GM18526 (cell line): Measurements from ENCODE around the gene C16orf92.

Experiments
- POLR2A ChIP-seq: IDR thresholded peaks from 3 replicates; pipeline ENCODE4 v1.6.1; 2011; ENCODE audit not compliant: insufficient read length; ENCODE audit errors: extremely low read depth

Gene C16orf92, protein sequence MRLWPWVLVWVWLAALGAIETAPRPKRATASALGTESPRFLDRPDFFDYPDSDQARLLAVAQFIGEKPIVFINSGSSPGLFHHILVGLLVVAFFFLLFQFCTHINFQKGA

DNA sequence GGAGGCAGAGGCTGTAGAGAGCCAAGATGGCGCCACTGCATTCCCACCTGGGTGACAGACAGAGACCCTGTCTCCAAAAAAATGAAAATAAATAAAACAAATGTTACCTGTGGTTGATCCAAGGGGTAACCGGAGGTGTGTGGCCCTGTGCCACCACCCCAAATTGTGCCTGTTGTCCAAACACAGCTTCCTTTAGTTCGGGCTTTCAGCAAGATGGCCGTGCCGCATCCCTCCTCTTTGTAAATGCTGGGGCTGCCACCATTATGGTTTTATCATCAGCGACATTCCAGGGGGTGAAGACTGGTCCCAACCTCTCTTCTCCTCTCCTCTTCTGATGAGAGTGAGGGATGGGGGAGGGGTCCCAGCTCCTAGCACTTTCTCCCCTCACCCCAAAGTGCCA lies at the start of gene C16orf92:
TSS of gene C16orf92 (plus strand) at position 312 of the 400 bp plus-strand sequence. CDS start 143 bp downstream, outside the sequence.
- no peak for TF ChIP-seq POLR2A

DNA sequence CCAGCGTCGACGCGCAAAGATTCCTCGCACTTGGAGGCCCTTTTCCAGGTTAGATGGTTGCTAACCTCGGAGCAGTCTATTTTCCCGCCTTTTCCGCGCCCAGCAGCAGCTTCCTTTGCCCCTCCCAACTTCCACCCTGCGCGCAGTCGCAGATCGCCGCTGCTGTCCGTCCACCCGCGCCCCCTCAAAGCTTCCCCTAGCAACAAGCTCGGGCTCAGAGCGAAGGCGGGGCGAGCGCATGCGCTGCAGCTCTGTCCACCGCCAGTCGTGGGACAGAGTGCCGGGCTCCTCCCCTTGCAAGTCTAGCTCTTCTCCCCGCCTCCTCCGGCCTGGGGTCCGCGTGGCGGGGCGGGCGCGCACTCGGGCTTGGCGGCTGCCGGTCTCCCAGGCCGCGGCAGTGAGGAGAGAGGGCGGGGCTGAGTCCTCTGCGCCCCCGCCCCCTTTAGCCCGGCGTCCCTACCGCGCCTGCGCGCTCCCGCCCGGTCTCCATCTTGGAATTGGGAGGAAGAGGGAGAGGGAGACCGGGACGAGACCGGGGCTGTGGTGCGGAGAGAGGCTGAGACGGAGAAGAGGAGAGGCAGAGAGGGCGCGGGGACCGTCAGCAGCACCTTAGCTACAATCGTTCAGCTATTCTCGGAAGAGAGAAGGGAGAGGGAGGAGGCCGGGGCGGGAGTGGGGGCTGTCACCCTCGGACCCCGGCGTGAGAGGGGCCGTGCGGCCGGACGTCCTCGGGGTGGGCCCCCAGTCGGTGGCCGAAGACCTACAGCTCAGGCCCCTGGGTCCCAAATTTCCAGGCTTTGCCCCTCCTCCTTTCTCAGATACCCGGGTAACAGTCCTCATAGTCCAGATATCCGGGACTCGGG lies 49.4 kb upstream of the C16orf92 start, which contains the start of gene TAOK2:
TSS of gene TAOK2 (plus strand) at position 485 of the 863 bp plus-strand sequence. CDS start 3,905 bp downstream, outside the sequence.
- peak; percentile 91 for TF ChIP-seq POLR2A

DNA sequence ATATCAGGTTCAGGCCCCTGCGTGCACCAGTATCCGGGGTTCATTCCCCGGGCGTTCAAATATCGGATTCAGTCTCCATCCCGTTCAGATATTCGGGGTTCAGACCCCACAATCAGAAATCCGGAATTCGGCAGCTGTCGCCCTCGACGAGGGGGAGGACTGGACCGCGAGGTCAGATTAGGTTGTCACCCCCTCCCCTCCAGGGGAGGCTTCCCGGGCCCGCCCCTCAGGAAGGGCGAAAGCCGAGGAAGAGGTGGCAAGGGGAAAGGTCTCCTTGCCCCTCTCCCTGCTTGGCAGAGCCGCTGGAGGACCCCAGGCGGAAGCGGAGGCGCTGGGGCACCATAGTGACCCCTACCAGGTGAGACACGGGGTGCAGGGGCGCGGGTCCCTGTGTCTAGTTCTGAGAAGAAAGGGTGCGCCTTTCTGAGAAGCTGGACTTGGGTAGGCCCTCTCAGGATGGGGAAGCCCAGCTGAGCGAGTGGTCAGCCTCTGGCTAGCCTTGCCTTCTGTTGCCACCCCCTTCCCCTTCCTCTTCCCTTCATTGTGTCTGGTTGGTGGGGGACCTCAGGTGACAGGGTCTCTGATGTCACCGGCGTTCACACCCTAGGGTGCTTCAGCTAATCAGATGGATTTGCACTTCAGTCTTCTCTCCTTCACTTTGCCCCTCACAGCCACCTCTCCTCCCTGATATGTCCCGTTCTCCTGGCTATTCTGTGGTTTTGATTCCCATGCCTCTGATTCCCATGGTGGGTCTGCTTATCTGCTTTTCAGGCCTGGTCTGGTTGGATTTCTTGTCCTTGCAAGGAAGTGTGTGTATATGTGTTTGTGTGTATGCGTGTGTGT lies 48.5 kb upstream of the C16orf92 start:
- TF ChIP-seq POLR2A = no peak

DNA sequence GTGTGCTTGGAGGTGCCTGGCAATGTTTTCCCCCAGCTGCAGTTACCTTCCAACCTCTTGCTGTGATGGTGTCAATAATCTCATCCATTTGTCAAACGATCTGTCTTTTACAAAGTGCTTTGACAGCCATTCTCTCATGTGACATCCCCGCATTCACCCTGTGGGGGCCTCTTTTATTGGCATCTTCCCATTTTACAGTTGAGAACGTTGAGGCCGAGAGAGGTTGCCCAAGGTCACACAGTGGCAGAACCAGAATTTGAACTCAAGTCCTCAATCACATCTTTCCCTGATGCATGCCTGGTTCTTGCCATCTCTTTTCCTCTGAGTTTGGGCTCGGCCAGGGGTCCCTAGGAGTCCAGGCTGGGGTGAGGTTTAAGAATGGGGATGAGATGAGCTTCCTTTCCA lies 47.9 kb upstream of the C16orf92 start:
- TF ChIP-seq POLR2A = no peak

DNA sequence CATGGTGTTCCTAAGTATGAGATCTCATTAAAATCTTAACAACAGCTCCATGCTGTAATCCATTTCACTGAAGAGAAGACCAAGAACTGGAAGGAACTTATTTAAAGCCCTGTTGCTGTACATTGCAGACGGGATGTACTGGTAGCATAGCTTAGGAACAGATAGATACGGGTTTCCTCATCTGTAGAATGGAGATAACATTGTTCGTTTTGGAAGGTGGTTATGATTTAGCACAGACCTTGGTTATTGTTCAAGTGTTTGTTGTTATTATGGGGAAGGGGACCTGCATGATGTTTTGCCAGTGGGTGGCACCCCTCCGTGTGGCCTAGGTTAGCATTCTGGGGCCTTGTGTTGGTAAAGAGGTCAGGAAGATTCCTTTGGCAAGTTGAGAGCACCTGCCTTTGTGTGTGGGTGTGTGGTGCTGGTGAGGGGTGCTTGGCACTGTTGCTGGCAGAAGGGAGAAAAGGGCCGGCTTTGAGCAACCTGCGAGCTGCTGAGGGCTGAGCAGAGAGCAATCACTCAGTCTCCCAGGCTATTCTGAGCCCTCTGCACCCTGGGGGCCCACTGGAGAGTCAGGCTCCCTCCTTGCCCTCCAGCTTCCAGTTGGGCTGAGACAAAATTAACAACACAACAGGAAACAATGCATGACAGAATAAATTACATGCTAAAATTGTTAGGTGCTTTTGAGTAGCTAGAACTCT lies 47.0 kb upstream of the C16orf92 start:
- no peak for TF ChIP-seq POLR2A

DNA sequence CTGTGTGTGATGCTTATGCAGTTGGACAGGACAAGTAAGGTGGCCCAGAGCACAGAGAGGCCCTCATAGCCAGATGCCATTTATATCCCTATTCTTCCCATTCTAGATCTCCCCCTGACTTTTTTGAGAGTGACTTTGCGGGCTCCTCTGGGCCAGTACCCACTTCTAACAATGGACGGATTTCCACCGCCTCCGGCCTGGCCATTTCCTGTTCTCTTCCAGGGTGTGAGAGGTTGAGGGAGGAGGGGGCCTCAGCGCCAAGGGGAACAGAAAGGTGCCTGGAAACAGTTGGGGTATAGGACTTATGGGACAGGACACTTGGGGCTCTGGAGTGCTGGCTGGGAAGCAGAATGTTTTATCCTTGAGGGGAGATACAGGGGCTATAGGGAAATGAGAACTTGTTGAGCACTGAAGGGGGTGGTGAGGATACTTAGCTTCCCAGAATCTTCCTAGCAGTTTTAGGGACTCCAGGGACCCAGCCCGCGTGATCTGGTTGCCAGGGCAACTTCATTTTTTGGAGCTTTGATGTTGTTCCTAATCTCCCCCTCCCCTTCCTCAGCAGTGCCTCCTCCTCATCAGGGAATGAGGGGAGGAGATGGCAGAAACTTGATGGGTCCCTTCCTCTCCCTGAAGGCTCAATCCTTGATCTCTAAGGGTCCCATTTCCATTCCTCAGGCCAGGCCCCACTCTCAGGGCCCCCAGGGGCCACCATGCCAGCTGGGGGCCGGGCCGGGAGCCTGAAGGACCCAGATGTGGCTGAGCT lies 45.8 kb upstream of the C16orf92 start:
- no peak for TF ChIP-seq POLR2A

DNA sequence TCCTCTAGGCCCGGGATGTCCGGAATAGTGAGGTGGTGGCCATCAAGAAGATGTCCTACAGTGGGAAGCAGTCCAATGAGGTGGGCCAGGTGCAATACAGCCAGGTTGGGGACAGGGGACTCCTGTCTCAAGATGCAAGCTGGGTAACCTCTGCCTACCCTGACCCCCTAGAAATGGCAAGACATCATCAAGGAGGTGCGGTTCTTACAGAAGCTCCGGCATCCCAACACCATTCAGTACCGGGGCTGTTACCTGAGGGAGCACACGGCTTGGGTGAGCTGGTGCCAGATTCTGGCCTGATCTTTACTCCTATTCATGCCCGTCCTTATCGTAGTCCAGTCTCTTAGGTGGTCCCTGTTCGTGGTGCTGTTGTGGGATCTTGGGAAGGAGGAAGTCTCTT lies 44.9 kb upstream of the C16orf92 start:
- no peak for TF ChIP-seq POLR2A

DNA sequence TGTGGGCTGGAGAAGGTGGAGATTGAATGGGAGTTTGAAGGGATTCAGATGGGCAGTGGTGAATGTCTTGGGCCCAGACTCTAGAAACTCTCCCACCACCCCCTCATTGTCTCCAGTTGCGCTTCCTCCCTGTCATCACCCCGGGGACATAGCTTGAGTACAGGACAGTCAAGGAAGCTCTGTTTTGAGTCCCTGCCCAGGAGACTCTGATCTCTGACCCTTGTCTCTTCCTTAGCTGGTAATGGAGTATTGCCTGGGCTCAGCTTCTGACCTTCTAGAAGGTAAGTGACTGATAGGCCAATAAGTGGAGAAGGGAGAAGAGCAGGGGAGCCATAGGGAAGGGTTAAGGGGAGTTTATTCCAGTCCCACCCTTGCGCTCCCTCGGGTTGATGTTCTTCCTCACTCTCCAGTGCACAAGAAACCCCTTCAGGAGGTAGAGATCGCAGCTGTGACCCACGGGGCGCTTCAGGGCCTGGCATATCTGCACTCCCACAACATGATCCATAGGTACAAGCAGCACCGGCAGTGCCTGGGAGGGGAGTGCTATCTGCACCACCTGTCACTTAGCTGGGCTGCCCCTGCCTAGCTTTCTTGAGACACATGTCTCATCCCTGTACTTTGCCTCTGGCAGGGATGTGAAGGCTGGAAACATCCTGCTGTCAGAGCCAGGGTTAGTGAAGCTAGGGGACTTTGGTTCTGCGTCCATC lies 44.3 kb upstream of the C16orf92 start:
- no peak for TF ChIP-seq POLR2A

DNA sequence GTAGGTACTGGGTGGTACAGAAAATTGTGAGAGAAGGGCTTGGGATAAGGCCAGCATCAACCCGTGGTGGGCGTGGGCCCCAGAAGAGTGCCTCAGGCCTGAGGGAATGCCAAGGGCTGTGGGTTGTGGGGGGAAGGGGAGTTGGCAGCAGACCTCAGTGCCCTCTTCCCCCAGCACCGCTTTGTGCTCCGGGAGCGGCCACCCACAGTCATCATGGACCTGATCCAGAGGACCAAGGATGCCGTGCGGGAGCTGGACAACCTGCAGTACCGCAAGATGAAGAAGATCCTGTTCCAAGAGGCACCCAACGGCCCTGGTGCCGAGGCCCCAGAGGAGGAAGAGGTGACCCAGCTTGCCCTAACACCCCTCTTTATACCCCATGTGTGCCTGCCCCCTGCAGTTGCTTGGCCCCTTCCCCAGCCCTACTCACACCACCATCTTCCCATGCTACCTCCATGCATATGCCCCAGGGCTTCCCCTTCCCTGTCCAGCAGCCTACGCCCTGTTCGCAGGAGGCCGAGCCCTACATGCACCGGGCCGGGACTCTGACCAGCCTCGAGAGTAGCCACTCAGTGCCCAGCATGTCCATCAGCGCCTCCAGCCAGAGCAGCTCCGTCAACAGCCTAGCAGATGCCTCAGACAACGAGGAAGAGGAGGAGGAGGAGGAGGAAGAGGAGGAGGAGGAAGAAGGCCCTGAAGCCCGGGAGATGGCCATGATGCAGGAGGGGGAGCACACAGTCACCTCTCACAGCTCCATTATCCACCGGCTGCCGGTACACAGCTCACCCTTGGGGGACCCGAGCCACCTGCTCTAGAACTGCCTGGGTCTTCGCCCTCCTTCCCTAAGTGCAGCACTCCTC lies 40.2 kb upstream of the C16orf92 start:
- no peak for TF ChIP-seq POLR2A

DNA sequence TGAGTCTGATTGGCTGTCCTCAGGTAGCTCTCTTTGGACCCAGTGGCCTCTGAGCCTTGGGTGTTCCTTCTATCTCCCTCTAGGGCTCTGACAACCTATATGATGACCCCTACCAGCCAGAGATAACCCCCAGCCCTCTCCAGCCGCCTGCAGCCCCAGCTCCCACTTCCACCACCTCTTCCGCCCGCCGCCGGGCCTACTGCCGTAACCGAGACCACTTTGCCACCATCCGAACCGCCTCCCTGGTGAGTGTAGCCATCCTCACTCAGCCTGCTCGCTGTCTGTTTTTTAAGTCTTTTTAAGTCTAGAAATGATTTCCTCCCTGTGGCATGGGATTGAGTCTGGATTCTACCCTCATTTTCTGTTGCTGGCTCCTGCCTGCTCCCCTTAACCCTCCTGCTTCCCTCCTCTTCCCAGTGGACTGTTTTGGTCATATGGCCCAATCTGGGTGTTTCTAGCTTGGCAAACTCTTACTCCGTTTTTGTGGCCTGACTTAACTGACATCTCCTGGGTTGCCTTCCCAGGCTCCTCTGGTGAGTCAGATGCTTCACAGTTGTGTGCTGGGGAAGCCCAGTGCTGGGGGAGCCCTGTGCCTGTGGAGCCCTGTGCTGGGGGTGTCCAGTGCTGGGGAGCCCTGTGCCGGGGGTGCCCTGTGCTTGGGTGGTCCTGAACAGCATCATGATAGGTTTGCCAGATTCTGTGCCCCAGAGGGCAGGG lies 39.4 kb upstream of the C16orf92 start:
- TF ChIP-seq POLR2A = no peak

DNA sequence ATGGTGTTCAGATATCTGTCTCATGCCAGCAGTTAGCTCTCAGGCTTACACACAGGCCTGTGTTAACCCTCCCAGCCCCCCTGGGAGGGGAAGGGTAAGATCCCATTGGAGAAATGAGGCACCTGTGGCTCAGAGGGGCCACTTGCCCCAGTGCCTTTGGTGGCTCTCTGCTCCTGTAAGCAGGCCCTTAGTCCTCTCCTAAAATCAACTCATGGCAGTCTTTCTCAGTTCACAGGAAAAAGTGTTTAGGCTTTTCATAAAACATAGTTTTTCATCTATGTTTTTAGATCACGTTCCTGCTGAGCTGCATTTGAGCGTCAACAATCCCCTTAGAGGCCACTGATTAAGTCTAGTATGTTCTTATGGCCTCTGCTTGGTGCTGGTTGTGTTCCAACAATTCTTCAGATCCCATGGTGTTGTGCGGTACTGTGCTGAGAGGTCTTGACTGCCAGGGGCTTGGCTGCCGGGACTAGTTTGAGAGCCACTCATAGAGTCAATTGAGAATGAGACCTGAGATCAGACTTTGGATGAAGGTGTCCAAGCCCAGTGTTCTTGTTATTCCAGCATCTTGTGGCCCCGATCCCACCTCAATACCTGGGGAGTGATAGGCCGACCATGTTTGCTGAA lies 38.7 kb upstream of the C16orf92 start:
- TF ChIP-seq POLR2A = no peak

DNA sequence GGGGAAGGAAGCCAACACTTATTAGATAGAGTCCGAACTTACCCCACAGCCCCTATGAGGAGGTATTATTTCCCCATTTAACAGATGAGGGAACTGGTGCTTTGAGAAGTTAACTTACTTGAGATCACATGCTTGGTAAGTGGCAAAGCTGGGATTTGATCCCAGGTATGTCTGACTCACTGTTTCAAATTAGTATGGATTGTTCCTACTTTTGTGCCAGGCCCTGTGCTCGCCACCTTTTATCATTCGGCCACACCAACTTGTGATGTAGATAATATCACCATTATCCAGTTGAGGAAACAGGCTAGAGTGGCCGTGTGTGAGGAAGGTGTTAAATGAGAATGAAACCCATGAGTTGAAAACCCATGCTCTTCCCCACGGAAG lies 38.2 kb upstream of the C16orf92 start:
- TF ChIP-seq POLR2A = no peak
